Suppressor macrophage (primary cell): Measurements from ENCODE around the gene RPS27L.

Experiments used
- DNase-seq, 4 experiments: peaks; one replicate each; pipeline ENCODE4 v3.0.0-alpha.2; 2020 to 2022
- total RNA-seq, 17 experiments: gene quantifications; one replicate each; lab custom pipeline; 2026; ENCODE audit warnings: mixed read lengths in 6 of 17, inconsistent platforms in 3 of 17; lab: John Stamatoyannopoulos, UW

Gene RPS27L
- 30.0 to 89.0 (median 51.9) reads per million in 17 experiments for total RNA-seq

- peak; percentile 92 to 95 (median 95) for DNase-seq
Observed at GRCh38 chr15:63157118-63157843, at the start of gene RPS27L. RPS27L (minus strand) TSS chr15:63157477; CDS start chr15:63157405, 72 bp downstream.

- no peak for DNase-seq
Observed at GRCh38 chr15:63206079-63206478, 48.8 kb upstream of the RPS27L start.

- DNase-seq: peak; percentile 43 to 71 (median 54)
Observed at GRCh38 chr15:63203451-63204090, 46.3 kb upstream of the RPS27L start.

- DNase-seq: no peak
Observed at GRCh38 chr15:63202861-63203260, 45.6 kb upstream of the RPS27L start.

- no peak for DNase-seq
Observed at GRCh38 chr15:63200464-63201249, 43.4 kb upstream of the RPS27L start.

- DNase-seq: no peak
Observed at GRCh38 chr15:63198371-63199250, 41.3 kb upstream of the RPS27L start.

- no peak for DNase-seq
Observed at GRCh38 chr15:63197626-63198025, 40.3 kb upstream of the RPS27L start.

- no peak for DNase-seq
Observed at GRCh38 chr15:63196842-63197241, 39.6 kb upstream of the RPS27L start.

GRCh38 chr15:63195569-63196015 lies 38.3 kb upstream of the RPS27L start:
- DNase-seq: peak in 3 of 4 experiments; percentile 16 to 48 (median 47)

- DNase-seq: no peak
Observed at GRCh38 chr15:63194880-63195568, 37.7 kb upstream of the RPS27L start.

- no peak for DNase-seq
Observed at GRCh38 chr15:63194302-63194701, 37.0 kb upstream of the RPS27L start.

- DNase-seq: no peak
Observed at GRCh38 chr15:63192619-63193206, 35.4 kb upstream of the RPS27L start.

GRCh38 chr15:63191895-63192618 lies 34.8 kb upstream of the RPS27L start:
- DNase-seq: peak; percentile 15 to 62 (median 31)

GRCh38 chr15:63190769-63191649 lies 33.7 kb upstream of the RPS27L start:
- peak in 2 of 4 experiments; percentile 51 to 56 for DNase-seq

GRCh38 chr15:63189941-63190768 lies 32.9 kb upstream of the RPS27L start:
- peak; percentile 23 to 74 (median 56) for DNase-seq

- DNase-seq: peak; percentile 98 to 100 (median 99)
Observed at GRCh38 chr15:63188926-63189871, 31.9 kb upstream of the RPS27L start, which contains the start of gene RAB8B. RAB8B (plus strand) TSS chr15:63189606; CDS start chr15:63189625, 19 bp downstream.
